Heart right ventricle (tissue), 16 donors: ENCODE measurements around the gene PTPRE. TPM values are rescaled to one million over a fixed set of nuclear protein-coding genes. Genes with fewer than 3 reads are reported as not detected.

ENCODE experiments used
- ATAC-seq, 8 donors: fragments of 200-7000 bp; cut with Tn5 transposase; one replicate each; pipeline ENCODE4 v1.9.1; 2020; ENCODE audit warnings: mild to moderate bottlenecking in 8 of 8, moderate library complexity in 8 of 8, moderate number of reproducible peaks in 1 of 8
- DNase-seq, 2 donors: peaks; one replicate each; pipeline ENCODE4 v3.0.0-alpha.2; 2020
- H3K27ac ChIP-seq, 10 donors: fragments of 200-600 bp; sonication (generic) in 2 of 10; one replicate each; pipeline versions ENCODE4 v1.5.0 to v1.8.0; 2020 to 2022; ENCODE audit warnings: mild to moderate bottlenecking in 3 of 10
- H3K27me3 ChIP-seq, 7 donors: fragments of 200-600 bp; one replicate each; pipeline ENCODE4 v1.8.0; 2021 to 2022; ENCODE audit warnings: mild to moderate bottlenecking in 2 of 7
- H3K36me3 ChIP-seq, 9 donors: fragments of 200-600 bp; sonication (generic) in 1 of 9; one replicate each; pipeline versions ENCODE4 v1.5.0 to v1.8.0; 2020 to 2022; ENCODE audit warnings: mild to moderate bottlenecking in 2 of 9
- H3K4me1 ChIP-seq, 9 donors: fragments of 200-600 bp; sonication (generic) in 1 of 9; one replicate each; pipeline versions ENCODE4 v1.5.0 to v1.8.0; 2020 to 2022; ENCODE audit warnings: mild to moderate bottlenecking in 4 of 9
- H3K4me3 ChIP-seq, 10 donors: fragments of 200-600 bp; sonication (generic) in 2 of 10; one replicate each; pipeline versions ENCODE4 v1.5.0 to v1.8.0; 2020 to 2022; ENCODE audit warnings: mild to moderate bottlenecking in 7 of 10, moderate library complexity in 2 of 10
- H3K9me3 ChIP-seq, 11 donors: fragments of 200-600 bp in 10 of 11; sonication (generic) in 2 of 11; one replicate each; pipeline versions ENCODE4 v1.5.0 to v1.8.0; 2013 to 2022; ENCODE audit warnings: mild to moderate bottlenecking in 2 of 11, control low read depth in 1 of 11, moderate library complexity in 1 of 11
- CTCF ChIP-seq, 9 donors: fragments of 200-600 bp; sonication (generic) in 2 of 9; IDR thresholded peaks; one replicate each; pipeline versions ENCODE4 v1.5.0 to v1.8.0; 2021 to 2022; ENCODE audit warnings: antibody characterized with exemption in 9 of 9, mild to moderate bottlenecking in 5 of 9, moderate library complexity in 1 of 9
- WGBS, 2 donors: extraction: QIAGEN DNeasy Blood & Tissue Kit; methylation state at CpG; one replicate each; pipeline ENCODE4 v1.1.7; 2013; ENCODE audit warnings: inconsistent platforms in 1 of 2; 5-methylcytosine and 5-hydroxymethylcytosine counted together
- intact Hi-C, 10 donors: fragments of 100-400 bp; cut with DNase I; formaldehyde crosslinking; loops; one replicate each; pipeline versions ENCODE4 v1.11.1 to v1.14.2; 2022
- polyA plus RNA-seq, 2 donors: library from polyadenylated mRNA; stranded (reverse); fragments of 200-250 nt; gene quantifications; one replicate each; pipeline ENCODE4 v1.2.3, GENCODE V29; 2013
- total RNA-seq, 10 donors: library from RNA; stranded (reverse); fragmentation: NEBNext Ultra II Directional in 3 of 10; extraction: Animal tissue kit (Norgen Biotek cat#: 25700) in 3 of 10; gene quantifications; one replicate each; pipeline versions ENCODE4 v1.2.1 to v1.2.4, GENCODE V29; 2021 to 2023
- donor health status: Arrhythmogenic right ventricular cardiomyopathy.
- donor health status: ischemic (EF 13 %, LVEDD 7.1; RV severe dilation, severe dysfunction).
- donor health status: healthy with polysubstance abuse.
- donor health status: DM: no; HTN: yes; CAD: no.
- donor health status: DM: no; HTN: no; CAD: no.
- donor health status: ischemic (EF 25% LVEDD 6.9; RV normal size, moderate dysfunction).
- donor health status: ischemic (EF 25% LVEDD 5.7; RV mildly dilated, moderate dysfunction).
- donor health status: healthy.
- donor health status: DM: yes; HTN: yes; CAD: no.
- donor health status: Ischemic cardiomyopathy.
- donor health status: ischemic (EF 35%, LVEDD 5.7; RV mildly dilated, moderate dysfunction).
- donor health status: nonischemic (EF 11% LVEDD 7.7; RV severe dilation, severe dysfunction).
- donor health status: DM: yes; HTN: yes; CAD: no.
- donor health status: PGD.
- donor health status: ischemic (EF 29% LVEDD 5.4; RV normal size, mild dysfunction).
- donor health status: nonischemic (EF 23%, LVEDD 6.1; RV moderate dilation, normal function).

The PTPRE gene
- total and polyA plus RNA-seq, 12 donors = 6.1 to 42.8 (median 22.1) TPM

GRCh38 chr10:127971101-127971946 lies 64.4 kb downstream of the PTPRE start:
- Histone ChIP-seq H3K9me3 (no peaks in the 10 kb centered on the region), H3K4me1 (peaks cover 4 to 49% (median 33%) of the 10 kb centered on the region in 9 donors), H3K27ac (no peak overlapping the region), H3K27me3 (no peaks in the 10 kb centered on the region), H3K36me3 (no peaks in the 10 kb centered on the region), H3K4me3 (no peak overlapping the region)
- WGBS, 2 donors = 89 to 90% methylated on average over 24 of the region's 24 CpGs
- intact Hi-C loops = loop anchor here in 2 of 10 donors (10.0 kb wide), 1 partner anchor 47 kb away; no protein-coding TSS in a partner anchor
- DNase-seq (no peak), ATAC-seq (no peak)
- TF ChIP-seq CTCF (IDR thresholded peaks at IDR 0.05) = no peak

- H3K4me3 ChIP-seq = no peak overlapping the region
- ATAC-seq (no peak), DNase-seq (no peak)
- H3K36me3 ChIP-seq = no peaks in the 10 kb centered on the region
- H3K27ac ChIP-seq = no peak overlapping the region
- H3K27me3 ChIP-seq = no peaks in the 10 kb centered on the region
- intact Hi-C loops = loop anchor here in 2 of 10 donors (10.0 kb wide), 1 partner anchor 47 kb away; no protein-coding TSS in a partner anchor
- H3K4me1 ChIP-seq = peaks cover 9 to 57% (median 41%) of the 10 kb centered on the region in 9 donors
- no peaks in the 10 kb centered on the region for H3K9me3 ChIP-seq
- TF ChIP-seq CTCF (IDR thresholded peaks at IDR 0.05) = no peak
- WGBS, 2 donors = 90 to 93% methylated on average over 12 of the region's 12 CpGs
Observed at GRCh38 chr10:127971963-127972615, 65.2 kb downstream of the PTPRE start.

- 95 to 96% methylated on average over 4 of the region's 4 CpGs for WGBS, 2 donors
- H3K9me3 ChIP-seq = no peaks in the 10 kb centered on the region
- no peak for DNase-seq
- intact Hi-C loops = loop anchor here in 2 of 10 donors (10.0 kb wide), 1 partner anchor 48 kb away; no protein-coding TSS in a partner anchor
- H3K4me1 ChIP-seq = peaks cover 10 to 64% (median 49%) of the 10 kb centered on the region in 9 donors
- no peak for TF ChIP-seq CTCF (IDR thresholded peaks at IDR 0.05)
- ATAC-seq = no peak
- H3K27me3 ChIP-seq = no peaks in the 10 kb centered on the region
- no peak overlapping the region for H3K27ac ChIP-seq
- no peak overlapping the region for H3K4me3 ChIP-seq
- no peaks in the 10 kb centered on the region for H3K36me3 ChIP-seq
Observed at GRCh38 chr10:127972751-127973357, 66.0 kb downstream of the PTPRE start.

- Histone ChIP-seq H3K4me3 (no peak overlapping the region), H3K27ac (no peak overlapping the region), H3K9me3 (no peaks in the 10 kb centered on the region), H3K36me3 (no peaks in the 10 kb centered on the region), H3K4me1 (peaks cover 10 to 64% (median 49%) of the 10 kb centered on the region in 9 donors), H3K27me3 (no peaks in the 10 kb centered on the region)
- 64 to 76% methylated on average over 10 of the region's 10 CpGs for WGBS, 2 donors
- ATAC-seq (no peak), DNase-seq (no peak)
- TF ChIP-seq CTCF (IDR thresholded peaks at IDR 0.05) = peak in 3 of 9 donors; percentile 20 to 39 (median 34)
- intact Hi-C loops = loop anchor here in 2 of 10 donors (10.0 kb wide), 1 partner anchor 49 kb away; no protein-coding TSS in a partner anchor
Observed at GRCh38 chr10:127973791-127974311, 66.9 kb downstream of the PTPRE start.
